Measurements from ENCODE around the gene PRKCQ.
"Not testable (repeated sequence)": the region's sequence is repeated elsewhere in the genome, so short reads cannot be mapped to it uniquely, and the experiment has no call there.

PRKCQ gene

GRCh38 chr10:6445671-6446316 lies 134.3 kb downstream of the PRKCQ start:
- no peak for DNase-seq

DNA sequence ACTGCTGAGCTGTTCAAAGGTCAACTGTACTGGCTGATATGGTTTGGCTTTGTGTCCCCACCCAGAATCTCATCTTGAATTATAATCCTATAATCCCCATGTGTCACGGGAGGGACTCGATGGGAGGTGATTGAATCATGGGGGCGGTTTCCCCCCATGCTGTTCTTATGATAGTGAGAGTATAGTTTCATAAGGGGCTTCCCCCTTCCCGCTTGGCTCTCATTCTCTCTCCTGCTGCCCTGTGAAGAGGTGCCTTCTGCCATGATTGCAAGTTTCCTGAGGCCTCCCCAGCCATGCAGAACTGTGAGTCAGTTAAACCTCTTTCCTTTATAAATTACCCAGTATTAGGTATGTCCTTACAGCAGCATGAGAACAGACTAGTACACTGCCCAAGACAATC lies 140.2 kb downstream of the PRKCQ start:
- not testable (repeated sequence) for DNase-seq

DNA sequence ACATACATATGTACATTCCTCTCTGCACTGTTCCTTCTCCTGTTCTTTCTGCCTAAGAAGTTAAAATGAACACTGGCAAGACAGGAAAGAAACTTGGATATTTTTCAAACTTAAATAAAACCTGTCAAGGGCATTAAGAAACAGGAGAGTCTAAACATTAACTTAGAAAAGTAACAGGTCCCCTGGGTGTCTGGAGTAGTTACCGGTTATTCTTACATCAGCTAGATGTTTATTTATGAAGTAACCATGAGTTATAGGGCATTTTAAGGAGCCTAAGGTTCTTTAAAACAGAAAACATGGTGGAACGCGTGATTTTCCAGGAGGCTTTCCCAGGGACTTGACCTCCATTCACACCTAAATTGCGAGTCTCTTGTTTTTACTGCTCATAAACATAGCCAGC lies 148.2 kb downstream of the PRKCQ start:
- DNase-seq, result no peak

DNA sequence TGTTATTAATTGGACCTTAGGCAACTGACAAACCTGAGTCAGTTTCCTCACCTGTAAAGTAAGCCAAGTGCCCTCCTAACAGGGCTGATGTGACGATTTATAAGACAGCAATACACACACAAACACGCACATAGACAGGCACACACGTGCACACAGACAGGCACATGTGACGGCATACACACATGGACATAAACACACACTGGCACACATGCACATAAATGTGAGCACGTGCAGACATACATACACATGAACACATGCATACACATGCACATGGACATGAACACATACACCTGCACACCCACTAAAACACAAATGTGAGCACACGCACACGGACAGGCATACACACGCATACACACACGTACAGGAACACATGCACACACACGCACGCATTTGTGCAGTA lies 148.9 kb downstream of the PRKCQ start:
- no peak for DNase-seq

DNA sequence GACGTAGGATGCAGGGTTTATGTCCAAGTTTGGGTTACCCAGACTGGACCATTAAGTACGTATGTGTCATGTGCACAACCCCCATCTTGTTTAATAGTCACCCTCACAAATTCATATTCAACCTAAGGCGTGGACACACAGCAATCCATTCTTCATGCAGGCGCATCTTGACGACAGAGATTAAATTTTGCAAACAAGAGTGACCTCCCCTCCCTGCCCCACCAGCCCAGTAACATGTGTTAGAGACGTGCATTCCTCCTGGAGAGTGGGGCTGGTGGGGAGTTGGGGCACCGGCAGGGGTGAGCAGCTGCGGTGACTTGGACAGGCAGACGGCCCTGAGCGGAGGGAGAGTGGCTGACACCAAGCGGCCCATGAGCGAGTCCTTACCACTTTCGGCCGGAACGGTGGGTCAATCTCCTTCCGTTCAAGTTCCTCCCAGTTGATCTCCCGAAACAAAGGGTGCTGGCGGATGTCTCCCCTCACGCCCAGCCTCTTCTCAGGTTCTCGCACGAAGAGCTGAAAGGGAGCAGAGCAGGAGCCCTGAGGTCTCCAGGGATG lies 149.6 kb downstream of the PRKCQ start:
- DNase-seq, result no peak

DNA sequence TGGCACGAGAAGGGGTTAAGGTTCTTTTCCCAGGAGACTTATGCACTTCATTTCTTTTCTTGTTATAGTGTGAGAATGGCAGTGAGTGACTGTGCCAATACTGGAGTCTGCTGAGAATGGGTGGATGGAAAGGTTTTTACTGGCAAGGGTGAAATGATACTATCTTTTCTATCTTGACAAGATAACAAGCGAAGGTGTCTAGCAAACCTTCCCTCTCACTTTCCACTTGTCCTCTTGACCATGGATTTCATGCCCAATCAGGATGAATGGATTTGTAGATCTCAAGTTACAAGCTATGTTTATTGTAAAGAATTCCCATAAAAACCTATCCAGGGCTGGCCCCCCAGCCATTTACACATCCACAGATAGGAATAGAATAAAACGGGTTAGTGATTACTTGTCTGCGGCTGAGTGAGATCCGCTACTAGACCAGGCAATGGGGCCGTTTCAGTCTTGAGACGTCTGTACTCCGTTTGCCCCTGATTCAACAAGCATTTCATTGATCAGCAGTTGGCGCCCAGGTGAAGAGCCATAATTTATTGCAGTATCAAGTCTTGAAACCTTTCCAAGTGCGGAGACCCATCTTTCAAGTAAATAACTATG lies 152.6 kb downstream of the PRKCQ start:
- DNase-seq, result no peak

DNA sequence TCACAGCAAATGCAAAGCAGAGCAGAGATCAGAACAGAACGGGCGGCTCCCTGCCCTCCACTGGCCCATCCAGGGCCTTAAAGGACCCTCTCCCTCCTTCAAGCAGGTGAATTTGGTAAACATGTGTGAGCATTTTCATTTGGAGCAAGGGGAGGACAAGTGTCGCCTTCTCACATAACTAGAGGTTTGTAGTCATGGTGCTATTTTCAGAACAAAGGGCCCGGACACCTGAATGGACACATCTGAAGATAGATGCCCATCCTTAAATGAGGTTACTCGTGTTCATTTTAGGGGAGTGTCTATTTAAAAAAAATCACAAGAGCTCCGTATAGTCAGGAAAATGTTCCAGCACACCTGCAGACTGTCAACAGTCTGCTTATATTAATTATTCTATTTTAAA lies 153.8 kb downstream of the PRKCQ start:
- no peak for DNase-seq

GRCh38 chr10:6423413-6424170 lies 156.5 kb downstream of the PRKCQ start:
- no peak for DNase-seq

GRCh38 chr10:6423004-6423403 lies 157.1 kb downstream of the PRKCQ start:
- DNase-seq, result no peak

DNA sequence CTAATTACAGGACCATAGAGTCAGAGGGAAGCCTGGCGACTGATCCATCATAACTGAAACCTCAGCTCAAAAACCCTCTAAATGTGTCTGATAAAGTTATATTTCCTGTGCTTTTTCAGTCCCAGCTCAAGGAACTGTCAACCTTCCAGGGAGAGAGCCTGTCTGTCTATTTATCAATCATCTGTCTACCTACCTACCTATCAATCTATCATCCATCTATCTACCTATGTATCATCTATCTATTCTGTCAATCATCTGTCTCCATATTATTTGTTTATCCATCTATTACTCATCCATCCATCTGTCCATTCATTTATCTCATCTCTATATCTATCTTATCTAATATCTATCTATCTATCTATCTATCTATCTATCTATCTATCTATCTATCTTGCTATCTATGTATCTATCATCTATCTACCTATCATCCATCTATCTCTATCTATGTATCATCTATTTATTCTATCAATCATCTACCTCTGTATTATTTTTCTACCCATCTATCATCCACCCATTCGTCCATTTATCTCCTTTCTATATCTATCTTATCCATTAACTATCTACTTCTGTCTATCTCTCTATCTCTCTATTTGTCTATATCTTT lies 161.4 kb downstream of the PRKCQ start:
- no peak for DNase-seq

DNA sequence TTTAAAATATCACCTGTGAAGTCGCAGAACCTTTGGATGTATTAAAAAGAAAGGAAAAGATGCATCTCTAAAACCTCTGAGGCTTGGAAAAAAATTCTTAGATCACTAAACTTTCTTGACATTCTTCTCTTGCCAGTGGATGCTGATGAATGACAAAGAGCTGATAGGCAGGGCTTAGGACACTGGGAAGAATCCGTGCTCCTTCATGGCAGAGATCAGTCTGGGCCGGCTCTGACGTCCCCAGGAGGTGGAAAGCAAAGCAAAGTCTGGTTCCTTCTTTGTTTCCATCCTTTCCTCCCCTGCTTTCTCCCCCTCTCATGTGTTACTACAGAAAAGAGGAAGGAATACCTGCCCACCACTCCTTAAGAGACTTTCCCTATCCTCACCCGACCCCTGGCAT lies 161.9 kb downstream of the PRKCQ start:
- DNase-seq, result no peak

DNA sequence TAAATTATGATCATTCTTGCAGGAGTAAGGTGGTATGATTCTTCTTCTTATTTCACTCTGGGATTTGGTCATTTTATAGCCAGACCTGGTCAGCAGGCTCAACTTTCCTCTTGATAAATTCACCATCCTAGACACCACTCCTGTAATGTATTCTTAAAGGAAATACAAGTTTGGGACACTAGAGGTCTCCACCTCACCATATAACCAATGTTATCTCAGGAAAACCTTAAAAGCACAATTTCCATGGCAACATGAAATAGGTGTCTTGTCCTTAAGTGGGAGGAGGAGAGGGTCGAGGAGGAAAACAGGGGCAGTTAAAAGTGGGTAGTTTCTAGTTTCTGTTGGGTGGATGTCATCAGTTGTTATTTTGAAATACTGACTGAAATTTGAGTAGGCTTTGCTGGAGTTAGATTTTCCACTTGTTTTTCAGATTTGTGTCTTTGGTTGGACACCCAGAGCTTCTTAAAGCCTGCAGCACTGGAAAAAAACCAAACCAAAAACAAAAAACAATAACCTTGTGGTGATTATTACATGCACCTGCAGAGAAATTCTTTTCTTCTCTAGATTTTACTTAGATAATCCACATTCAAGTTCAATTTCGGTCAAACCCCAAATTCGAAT lies 163.1 kb downstream of the PRKCQ start:
- no peak for DNase-seq

DNA sequence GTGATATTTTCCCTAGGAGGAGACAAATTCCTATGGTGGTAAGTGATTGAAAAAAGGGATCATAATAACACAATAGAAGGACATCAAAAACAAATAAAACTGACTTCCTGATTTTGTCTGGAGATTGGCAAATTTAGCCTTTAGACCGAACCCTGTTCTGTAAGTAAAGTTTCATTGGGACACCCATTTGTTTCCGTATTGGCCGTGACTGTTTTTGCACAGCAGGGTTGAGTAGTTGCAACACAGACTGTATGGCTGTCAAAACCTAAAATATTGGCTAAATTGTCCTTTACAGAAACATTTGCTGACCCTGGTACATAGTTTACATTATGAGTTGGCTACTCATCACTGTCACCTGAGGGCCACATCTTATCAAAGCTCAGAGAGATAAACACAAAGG lies 168.6 kb downstream of the PRKCQ start:
- DNase-seq, result no peak

DNA sequence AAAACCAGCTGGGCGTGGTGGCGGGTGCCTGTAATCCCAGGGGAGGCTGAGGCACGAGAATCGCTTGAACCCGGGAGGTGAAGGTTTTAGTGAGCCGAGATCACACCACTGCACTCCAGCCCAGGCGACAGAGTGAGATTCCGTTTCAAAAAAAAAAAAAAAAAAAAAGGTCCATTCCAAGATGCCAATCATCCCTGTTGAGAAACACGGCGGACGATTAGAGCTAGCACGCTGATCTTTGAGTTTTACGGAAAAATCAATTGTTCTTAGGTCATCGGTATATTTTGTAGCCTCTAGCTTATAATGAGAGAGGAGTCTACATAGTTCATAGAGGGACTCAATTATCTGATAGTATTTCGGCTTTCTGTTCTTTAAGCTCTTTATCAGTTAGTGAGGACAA lies 169.2 kb downstream of the PRKCQ start:
- no peak for DNase-seq

- no peak for DNase-seq
Observed at GRCh38 chr10:6409971-6410643, 170.0 kb downstream of the PRKCQ start.

DNA sequence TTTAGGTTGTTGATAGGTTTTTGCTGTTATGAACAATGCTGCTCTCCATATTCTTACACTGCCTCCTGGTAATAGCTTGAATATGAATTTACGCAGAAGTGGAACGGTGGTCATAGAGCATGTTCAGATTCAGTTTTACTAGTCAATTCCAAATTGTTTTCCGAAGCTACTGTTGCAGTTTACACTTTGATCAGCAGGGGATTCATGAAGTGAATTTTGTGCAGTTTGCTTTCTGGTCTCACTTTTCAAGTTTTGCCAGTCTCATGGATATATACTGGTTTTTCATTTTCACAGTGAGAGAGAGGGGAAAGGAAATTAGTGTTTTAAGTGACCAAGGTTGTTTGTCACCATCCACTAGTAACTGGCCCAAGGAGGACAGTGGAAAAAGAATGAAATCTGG lies 171.3 kb downstream of the PRKCQ start:
- DNase-seq, result no peak

- no peak for DNase-seq
Observed at GRCh38 chr10:6407034-6407721, 172.9 kb downstream of the PRKCQ start.

- DNase-seq, result no peak
Observed at GRCh38 chr10:6406220-6407033, 173.6 kb downstream of the PRKCQ start.

- DNase-seq, result no peak
Observed at GRCh38 chr10:6405713-6406112, 174.4 kb downstream of the PRKCQ start.

- DNase-seq, result no peak
Observed at GRCh38 chr10:6404127-6405072, 175.7 kb downstream of the PRKCQ start.

All from NCI-H2029 (cell line).